ENCODE results near the gene NR2C1. TPM values are rescaled to one million over a fixed set of nuclear protein-coding genes. Genes with fewer than 3 reads are reported as not detected.

Gene NR2C1
- total RNA-seq, 1 experiment from 2014 or later: 45.4 TPM

DNA sequence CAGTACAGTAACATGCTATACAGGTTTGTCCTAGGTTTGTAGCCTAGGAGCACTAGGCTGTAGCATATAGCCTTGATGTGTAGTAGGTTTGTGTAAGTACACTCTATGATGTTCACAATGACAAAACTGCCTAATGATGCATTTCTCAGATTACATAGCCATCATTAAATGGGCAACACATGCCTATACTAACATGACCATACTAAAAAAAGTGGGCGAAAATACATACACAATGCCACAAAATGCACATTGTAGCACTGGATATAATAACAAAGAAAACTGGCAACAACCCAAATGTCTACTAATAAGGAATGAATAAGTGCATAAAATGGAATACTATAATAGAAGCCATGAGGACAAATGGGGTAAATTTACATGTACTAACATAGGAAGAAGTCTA lies 38.7 kb downstream of the NR2C1 start:
- H3K4me1 Mint-ChIP-seq: no peaks in the 10 kb centered on the region
- H3K4me3 Mint-ChIP-seq: no peak overlapping the region
- ATAC-seq (no peak), DNase-seq (ENCODE audit: low spot score) (no peak)
- ChIA-PET CTCF (no interaction called here), POLR2A (no interaction called here)
- H3K27me3 Mint-ChIP-seq (ENCODE audit: low read depth): no peaks in the 10 kb centered on the region
- TF ChIP-seq, protein P1, sequence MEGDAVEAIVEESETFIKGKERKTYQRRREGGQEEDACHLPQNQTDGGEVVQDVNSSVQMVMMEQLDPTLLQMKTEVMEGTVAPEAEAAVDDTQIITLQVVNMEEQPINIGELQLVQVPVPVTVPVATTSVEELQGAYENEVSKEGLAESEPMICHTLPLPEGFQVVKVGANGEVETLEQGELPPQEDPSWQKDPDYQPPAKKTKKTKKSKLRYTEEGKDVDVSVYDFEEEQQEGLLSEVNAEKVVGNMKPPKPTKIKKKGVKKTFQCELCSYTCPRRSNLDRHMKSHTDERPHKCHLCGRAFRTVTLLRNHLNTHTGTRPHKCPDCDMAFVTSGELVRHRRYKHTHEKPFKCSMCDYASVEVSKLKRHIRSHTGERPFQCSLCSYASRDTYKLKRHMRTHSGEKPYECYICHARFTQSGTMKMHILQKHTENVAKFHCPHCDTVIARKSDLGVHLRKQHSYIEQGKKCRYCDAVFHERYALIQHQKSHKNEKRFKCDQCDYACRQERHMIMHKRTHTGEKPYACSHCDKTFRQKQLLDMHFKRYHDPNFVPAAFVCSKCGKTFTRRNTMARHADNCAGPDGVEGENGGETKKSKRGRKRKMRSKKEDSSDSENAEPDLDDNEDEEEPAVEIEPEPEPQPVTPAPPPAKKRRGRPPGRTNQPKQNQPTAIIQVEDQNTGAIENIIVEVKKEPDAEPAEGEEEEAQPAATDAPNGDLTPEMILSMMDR (IDR thresholded peaks at IDR 0.05): no peak
- TF ChIP-seq ZMAT4 (CRISPR knock-in tag; IDR thresholded peaks at IDR 0.05): no peak
- TF ChIP-seq, protein P2, sequence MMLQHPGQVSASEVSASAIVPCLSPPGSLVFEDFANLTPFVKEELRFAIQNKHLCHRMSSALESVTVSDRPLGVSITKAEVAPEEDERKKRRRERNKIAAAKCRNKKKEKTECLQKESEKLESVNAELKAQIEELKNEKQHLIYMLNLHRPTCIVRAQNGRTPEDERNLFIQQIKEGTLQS (CRISPR knock-in tag; conservative IDR thresholded peaks at IDR 0.05): no peak
- no peak for TF ChIP-seq ZNF232 (CRISPR knock-in tag; IDR thresholded peaks at IDR 0.05)
- TF ChIP-seq PRRX2 (CRISPR knock-in tag; IDR thresholded peaks at IDR 0.05): no peak
- no peak for TF ChIP-seq AR (CRISPR knock-in tag; IDR thresholded peaks at IDR 0.05)
- H3K36me3 Mint-ChIP-seq: peaks cover 27% of the 10 kb centered on the region
- no peaks in the 10 kb centered on the region for H3K9me3 Mint-ChIP-seq
- no peak overlapping the region for H3K27ac Mint-ChIP-seq

DNA sequence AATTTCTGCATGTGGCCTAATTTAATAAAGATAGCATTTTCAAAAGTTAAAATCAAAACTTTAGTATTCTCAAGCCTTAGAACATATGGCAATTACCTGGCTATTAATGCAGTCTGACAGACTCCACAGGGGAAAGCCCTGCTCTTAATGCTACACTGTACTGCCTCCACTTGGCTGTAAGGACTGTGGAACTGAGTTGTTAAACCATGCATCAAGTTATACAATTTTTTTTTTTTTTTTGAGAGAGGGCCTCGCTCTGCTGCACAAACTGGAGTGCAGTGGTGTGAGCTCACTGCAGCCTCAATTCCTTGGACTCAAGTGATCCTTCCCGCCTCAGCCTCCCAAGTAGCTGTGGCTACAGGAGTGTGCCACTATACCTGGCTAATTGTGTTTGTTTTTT lies 50.9 kb downstream of the NR2C1 start:
- H3K4me3 Mint-ChIP-seq: no peak overlapping the region
- H3K27me3 Mint-ChIP-seq (ENCODE audit: low read depth): no peaks in the 10 kb centered on the region
- H3K9me3 Mint-ChIP-seq: no peaks in the 10 kb centered on the region
- no peak for DNase-seq (ENCODE audit: low spot score)
- H3K27ac Mint-ChIP-seq: no peak overlapping the region
- ChIA-PET POLR2A (no interaction called here), CTCF (interaction anchor here (0.7 kb wide), 1 partner anchor 22 kb away, joined by 3 read pairs; no protein-coding TSS in a partner anchor)
- peaks cover 14% of the 10 kb centered on the region for H3K36me3 Mint-ChIP-seq
- no peaks in the 10 kb centered on the region for H3K4me1 Mint-ChIP-seq
- no peak for ATAC-seq
- TF ChIP-seq ZNF317 (CRISPR knock-in tag; IDR thresholded peaks at IDR 0.05; ENCODE audit: borderline replicate concordance, low read depth) (no peak), ZNF416 (CRISPR knock-in tag; IDR thresholded peaks at IDR 0.05) (no peak), OVOL2 (CRISPR knock-in tag; IDR thresholded peaks at IDR 0.05; ENCODE audit: borderline replicate concordance) (no peak), TEAD1 (CRISPR knock-in tag; IDR thresholded peaks at IDR 0.05) (no peak), CREB1 (CRISPR knock-in tag; IDR thresholded peaks at IDR 0.05) (no peak), TCF7 (CRISPR knock-in tag; IDR thresholded peaks at IDR 0.05; ENCODE audit: low read depth) (no peak), CREM (CRISPR knock-in tag; IDR thresholded peaks at IDR 0.05) (no peak), AFF4 (CRISPR knock-in tag; IDR thresholded peaks at IDR 0.05; ENCODE audit: borderline replicate concordance) (no peak), ZNF512 (CRISPR knock-in tag; IDR thresholded peaks at IDR 0.05; ENCODE audit: borderline replicate concordance) (no peak), RORB (CRISPR knock-in tag; IDR thresholded peaks at IDR 0.05) (no peak)
- TF ChIP-seq, protein P3, sequence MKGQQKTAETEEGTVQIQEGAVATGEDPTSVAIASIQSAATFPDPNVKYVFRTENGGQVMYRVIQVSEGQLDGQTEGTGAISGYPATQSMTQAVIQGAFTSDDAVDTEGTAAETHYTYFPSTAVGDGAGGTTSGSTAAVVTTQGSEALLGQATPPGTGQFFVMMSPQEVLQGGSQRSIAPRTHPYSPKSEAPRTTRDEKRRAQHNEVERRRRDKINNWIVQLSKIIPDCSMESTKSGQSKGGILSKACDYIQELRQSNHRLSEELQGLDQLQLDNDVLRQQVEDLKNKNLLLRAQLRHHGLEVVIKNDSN (CRISPR knock-in tag; IDR thresholded peaks at IDR 0.05): no peak
- TF ChIP-seq, protein P4, sequence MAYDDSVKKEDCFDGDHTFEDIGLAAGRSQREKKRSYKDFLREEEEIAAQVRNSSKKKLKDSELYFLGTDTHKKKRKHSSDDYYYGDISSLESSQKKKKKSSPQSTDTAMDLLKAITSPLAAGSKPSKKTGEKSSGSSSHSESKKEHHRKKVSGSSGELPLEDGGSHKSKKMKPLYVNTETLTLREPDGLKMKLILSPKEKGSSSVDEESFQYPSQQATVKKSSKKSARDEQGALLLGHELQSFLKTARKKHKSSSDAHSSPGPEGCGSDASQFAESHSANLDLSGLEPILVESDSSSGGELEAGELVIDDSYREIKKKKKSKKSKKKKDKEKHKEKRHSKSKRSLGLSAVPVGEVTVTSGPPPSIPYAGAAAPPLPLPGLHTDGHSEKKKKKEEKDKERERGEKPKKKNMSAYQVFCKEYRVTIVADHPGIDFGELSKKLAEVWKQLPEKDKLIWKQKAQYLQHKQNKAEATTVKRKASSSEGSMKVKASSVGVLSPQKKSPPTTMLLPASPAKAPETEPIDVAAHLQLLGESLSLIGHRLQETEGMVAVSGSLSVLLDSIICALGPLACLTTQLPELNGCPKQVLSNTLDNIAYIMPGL (CRISPR knock-in tag; IDR thresholded peaks at IDR 0.05): no peak
- TF ChIP-seq, protein P5, sequence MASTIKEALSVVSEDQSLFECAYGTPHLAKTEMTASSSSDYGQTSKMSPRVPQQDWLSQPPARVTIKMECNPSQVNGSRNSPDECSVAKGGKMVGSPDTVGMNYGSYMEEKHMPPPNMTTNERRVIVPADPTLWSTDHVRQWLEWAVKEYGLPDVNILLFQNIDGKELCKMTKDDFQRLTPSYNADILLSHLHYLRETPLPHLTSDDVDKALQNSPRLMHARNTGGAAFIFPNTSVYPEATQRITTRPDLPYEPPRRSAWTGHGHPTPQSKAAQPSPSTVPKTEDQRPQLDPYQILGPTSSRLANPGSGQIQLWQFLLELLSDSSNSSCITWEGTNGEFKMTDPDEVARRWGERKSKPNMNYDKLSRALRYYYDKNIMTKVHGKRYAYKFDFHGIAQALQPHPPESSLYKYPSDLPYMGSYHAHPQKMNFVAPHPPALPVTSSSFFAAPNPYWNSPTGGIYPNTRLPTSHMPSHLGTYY (CRISPR knock-in tag; IDR thresholded peaks at IDR 0.05): no peak
